ENCODE data around the gene FGF14.

Gene FGF14

DNA sequence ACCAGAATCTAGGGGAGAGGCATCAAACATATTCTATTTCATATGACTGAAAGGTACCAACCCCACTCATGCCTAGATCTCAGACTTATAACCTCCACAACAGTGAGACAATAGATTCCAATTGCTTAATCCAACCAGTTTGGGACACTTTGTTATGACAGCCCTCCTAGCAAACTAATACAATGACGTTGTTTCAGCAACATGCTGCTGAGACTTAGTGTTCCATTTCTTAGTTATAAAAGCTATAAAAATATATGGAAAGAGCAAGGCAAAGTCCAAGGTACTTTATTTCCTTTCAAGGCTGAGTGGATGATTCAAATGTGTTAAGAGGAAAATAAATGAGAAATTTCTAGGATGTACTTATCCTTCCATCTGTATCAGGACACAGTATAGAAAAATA, 352.0 kb downstream of the FGF14 start:
- TF ChIP-seq, protein P1, sequence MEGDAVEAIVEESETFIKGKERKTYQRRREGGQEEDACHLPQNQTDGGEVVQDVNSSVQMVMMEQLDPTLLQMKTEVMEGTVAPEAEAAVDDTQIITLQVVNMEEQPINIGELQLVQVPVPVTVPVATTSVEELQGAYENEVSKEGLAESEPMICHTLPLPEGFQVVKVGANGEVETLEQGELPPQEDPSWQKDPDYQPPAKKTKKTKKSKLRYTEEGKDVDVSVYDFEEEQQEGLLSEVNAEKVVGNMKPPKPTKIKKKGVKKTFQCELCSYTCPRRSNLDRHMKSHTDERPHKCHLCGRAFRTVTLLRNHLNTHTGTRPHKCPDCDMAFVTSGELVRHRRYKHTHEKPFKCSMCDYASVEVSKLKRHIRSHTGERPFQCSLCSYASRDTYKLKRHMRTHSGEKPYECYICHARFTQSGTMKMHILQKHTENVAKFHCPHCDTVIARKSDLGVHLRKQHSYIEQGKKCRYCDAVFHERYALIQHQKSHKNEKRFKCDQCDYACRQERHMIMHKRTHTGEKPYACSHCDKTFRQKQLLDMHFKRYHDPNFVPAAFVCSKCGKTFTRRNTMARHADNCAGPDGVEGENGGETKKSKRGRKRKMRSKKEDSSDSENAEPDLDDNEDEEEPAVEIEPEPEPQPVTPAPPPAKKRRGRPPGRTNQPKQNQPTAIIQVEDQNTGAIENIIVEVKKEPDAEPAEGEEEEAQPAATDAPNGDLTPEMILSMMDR (IDR thresholded peaks at IDR 0.05; ENCODE audit: low read depth, low read length, missing control alignments) = no peak

DNA sequence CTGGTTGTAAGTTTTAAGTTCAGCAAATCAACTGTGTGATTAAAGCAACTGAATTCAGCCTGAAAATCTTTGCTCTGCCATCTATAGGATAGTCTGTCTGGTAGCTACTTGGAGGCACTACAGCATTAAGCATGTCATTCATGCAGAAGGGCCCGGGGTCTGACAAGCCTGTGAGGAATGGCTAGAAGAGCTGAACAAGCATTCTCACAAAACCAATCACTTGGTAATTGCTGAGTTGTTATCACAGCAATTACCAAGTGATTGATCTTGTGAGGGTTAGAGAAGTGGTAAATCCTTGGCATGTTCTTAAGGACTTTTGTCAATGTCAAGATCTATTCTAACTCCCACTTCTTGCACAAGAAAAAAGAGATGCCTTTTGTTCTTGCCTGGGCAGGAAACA, 356.1 kb downstream of the FGF14 start:
- H3K4me3 ChIP-seq (ENCODE audit: low read depth, low read length) = no peak overlapping the region
- DNase-seq (ENCODE audit: low read depth) = no peak
- TF ChIP-seq, protein P1 (IDR thresholded peaks at IDR 0.05; ENCODE audit: low read depth, low read length, missing control alignments) = no peak

More for the DNA sequence above, 352.0 kb downstream of the FGF14 start:
- no peak overlapping the region for H3K4me3 ChIP-seq (ENCODE audit: low read depth, low read length)
- no peak for DNase-seq (ENCODE audit: low read depth)

DNA sequence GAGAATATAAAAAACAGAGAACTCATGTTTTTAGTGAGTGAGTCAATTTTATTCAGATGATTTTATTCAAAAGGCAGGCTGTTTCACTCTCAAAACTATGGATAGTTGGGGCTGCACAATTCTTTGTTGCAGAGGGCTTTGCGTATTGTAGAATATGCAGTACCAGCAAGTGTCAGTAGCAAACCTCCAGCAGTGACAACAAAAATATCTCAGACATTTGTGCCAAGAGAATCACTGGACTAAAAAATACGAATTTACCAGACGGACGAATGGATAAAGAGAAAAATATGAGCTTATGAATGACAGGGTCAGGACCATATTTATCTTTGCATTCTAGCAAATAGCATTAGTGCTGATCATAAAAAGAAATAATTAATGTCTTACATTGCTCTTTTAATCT, 359.1 kb downstream of the FGF14 start:
- TF ChIP-seq, protein P1 (IDR thresholded peaks at IDR 0.05; ENCODE audit: low read depth, low read length, missing control alignments) = no peak
- no peak overlapping the region for H3K4me3 ChIP-seq (ENCODE audit: low read depth, low read length)
- no peak for DNase-seq (ENCODE audit: low read depth)

DNA sequence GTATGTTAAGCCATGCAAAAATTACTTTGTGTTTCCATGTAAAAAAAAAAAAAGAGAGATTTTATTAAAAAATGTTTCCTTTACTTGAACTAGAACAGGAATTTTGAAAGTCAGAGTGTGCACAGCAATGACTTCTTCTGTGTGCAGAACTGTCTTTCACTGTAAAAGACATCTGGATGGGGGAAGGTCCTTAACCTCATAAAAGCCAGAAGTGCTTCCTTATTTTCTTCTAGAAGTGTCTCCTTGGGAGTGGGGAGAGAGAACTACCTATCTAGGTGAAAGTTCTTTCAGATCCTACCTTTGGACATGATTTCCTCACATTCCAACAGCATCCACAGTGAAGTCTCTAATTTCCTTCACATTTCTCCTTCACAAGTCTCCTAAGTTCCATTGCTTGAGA, 360.3 kb downstream of the FGF14 start:
- H3K4me3 ChIP-seq (ENCODE audit: low read depth, low read length) = no peak overlapping the region
- TF ChIP-seq, protein P1 (IDR thresholded peaks at IDR 0.05; ENCODE audit: low read depth, low read length, missing control alignments) = no peak
- DNase-seq (ENCODE audit: low read depth) = no peak

DNA sequence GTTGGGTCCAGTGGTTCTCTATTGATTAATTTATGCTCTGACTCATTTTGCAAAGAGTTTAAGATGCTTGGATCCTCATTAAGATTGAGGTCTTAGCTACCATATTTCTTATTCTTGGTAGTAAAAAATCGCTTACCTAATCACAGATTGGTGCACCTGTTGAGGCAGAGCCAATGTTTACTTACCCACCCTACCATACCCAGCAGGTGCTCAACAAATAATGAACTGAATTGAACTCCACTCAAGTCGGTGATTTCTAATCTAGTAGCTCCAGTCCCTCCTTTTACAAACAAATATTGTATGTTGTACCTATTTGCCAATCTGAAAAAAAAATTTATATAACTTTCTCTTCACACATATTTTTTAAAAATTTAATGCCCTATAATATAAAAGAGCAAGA, 361.0 kb downstream of the FGF14 start:
- TF ChIP-seq, protein P1 (IDR thresholded peaks at IDR 0.05; ENCODE audit: low read depth, low read length, missing control alignments) = no peak
- DNase-seq (ENCODE audit: low read depth) = no peak
- no peak overlapping the region for H3K4me3 ChIP-seq (ENCODE audit: low read depth, low read length)

DNA sequence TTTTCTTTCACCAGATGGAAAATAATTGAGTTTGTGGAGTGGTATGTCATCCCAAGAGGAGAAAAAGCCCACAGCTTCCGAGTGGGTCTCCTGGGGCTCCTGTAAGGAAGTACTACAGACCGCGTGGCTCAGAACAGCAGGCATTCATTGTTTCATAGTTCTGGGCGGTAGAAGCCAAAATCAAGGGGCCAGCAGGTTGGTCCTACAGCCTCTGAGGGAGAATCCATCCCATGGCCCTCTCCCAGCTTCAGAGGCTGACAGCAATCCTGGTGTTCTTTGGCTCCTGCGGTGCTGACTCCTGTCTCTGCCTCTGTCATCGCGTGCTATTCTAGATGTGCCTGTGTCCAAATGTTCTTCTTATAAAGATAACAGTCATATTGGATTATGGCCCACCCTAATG, 362.6 kb downstream of the FGF14 start:
- H3K4me3 ChIP-seq (ENCODE audit: low read depth, low read length) = no peak overlapping the region
- TF ChIP-seq, protein P1 (IDR thresholded peaks at IDR 0.05; ENCODE audit: low read depth, low read length, missing control alignments) = no peak
- DNase-seq (ENCODE audit: low read depth) = no peak

DNA sequence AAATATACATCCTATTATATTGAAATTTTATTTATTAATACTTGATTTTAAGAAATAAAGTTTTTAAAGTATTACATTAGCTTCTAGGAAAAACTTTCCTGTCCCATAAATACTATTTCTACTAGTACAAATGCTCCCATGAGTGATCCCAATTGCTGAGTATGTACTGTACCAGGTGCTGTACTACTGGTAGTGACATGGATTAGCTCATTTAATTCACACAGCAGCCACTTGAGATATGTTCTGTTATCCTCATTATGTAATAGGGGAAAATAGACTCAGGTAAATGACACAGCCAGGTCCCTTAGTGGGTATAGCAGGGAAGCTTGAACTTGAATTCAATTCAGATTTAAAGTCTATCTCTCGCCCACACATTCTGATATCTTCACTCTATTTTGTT, 363.1 kb downstream of the FGF14 start:
- TF ChIP-seq, protein P1 (IDR thresholded peaks at IDR 0.05; ENCODE audit: low read depth, low read length, missing control alignments) = no peak
- H3K4me3 ChIP-seq (ENCODE audit: low read depth, low read length) = no peak overlapping the region
- no peak for DNase-seq (ENCODE audit: low read depth)
